Activated CD4-positive, alpha-beta memory T cell treated with anti-CD3 and anti-CD28 coated beads for 36 hours (primary cell): ENCODE results near the gene SNRPD3. TPM values are rescaled to one million over a fixed set of nuclear protein-coding genes. Genes with fewer than 3 reads are reported as not detected.
"Not testable (repeated sequence)": the region's sequence is repeated elsewhere in the genome, so short reads cannot be mapped to it uniquely, and the experiment has no call there.

Experiments used
- CTCF ChIA-PET: fragments of 350-600 bp; sonication (Branson Sonifier 250); formaldehyde crosslinking; loops from one replicate; lab custom pipeline; 2021; ENCODE audit warnings: antibody characterized with exemption, inconsistent platforms; lab: Charles Lee
- POLR2A ChIA-PET: fragments of 350-600 bp; sonication (Branson Sonifier 250); formaldehyde crosslinking; loops from one replicate; lab custom pipeline; 2021; ENCODE audit warnings: antibody characterized with exemption; lab: Charles Lee
- DNase-seq: peaks from one replicate; pipeline ENCODE4 v3.0.0-alpha.2; 2020
- H3K27ac Mint-ChIP-seq: one replicate; pipeline ENCODE4 v1.8.0; 2021; ENCODE audit warnings: mixed read lengths
- H3K27me3 Mint-ChIP-seq: one replicate; pipeline ENCODE4 v1.8.0; 2021; ENCODE audit warnings: mixed read lengths
- H3K36me3 Mint-ChIP-seq: one replicate; pipeline ENCODE4 v1.8.0; 2021; ENCODE audit warnings: mixed read lengths
- H3K4me1 Mint-ChIP-seq: one replicate; pipeline ENCODE4 v1.8.0; 2021; ENCODE audit warnings: low read depth, mixed read lengths
- H3K4me3 Mint-ChIP-seq: one replicate; pipeline ENCODE4 v1.8.0; 2021; ENCODE audit warnings: mild to moderate bottlenecking, mixed read lengths
- H3K9me3 Mint-ChIP-seq: one replicate; pipeline ENCODE4 v1.8.0; 2021; ENCODE audit warnings: mixed read lengths
- intact Hi-C: fragments of 100-400 bp; cut with micrococcal nuclease; formaldehyde crosslinking; loops from one replicate; pipeline ENCODE4 v1.15.1; 2023
- total RNA-seq, 2 experiments: library from RNA; stranded (reverse); gene quantifications; one replicate each; pipeline ENCODE4 v1.2.3, GENCODE V29; 2021

SNRPD3 gene
- total RNA-seq, 2 experiments from 2014 or later = 131 TPM

DNA sequence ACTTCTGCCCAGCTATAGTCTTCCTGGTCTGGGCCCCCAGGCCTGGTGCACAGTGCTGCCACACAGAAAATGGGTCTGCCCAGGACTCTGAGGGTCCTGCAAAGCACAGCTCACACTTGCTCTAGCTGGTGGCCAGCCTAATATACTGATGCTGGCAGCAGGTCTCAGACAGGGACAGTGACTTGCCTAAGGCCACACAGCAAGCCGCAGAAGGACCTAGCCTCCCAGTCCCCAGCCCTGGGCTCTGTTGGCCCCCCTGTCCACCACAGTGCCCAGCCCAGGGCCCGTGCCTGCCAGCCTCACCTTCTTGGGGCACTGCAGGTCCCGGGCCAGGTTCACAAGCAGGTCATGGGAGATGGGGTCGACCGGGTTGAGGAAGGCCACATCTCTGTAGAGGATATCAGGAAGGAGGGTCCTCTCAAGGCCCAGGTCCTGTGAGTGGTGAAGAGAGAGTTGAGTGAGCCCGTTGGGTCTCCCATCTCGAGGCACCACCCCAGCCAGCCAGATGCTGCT, 33.8 kb downstream of the SNRPD3 start:
- H3K27me3 Mint-ChIP-seq = peaks cover 6% of the 10 kb centered on the region
- CTCF ChIA-PET = no interaction called here
- POLR2A ChIA-PET = no interaction called here
- no peak for DNase-seq
- no peak overlapping the region for H3K27ac Mint-ChIP-seq
- no peaks in the 10 kb centered on the region for H3K9me3 Mint-ChIP-seq
- intact Hi-C loops = no loop called here
- H3K4me3 Mint-ChIP-seq = no peak overlapping the region
- no peaks in the 10 kb centered on the region for H3K36me3 Mint-ChIP-seq
- peaks cover 2% of the 10 kb centered on the region for H3K4me1 Mint-ChIP-seq

DNA sequence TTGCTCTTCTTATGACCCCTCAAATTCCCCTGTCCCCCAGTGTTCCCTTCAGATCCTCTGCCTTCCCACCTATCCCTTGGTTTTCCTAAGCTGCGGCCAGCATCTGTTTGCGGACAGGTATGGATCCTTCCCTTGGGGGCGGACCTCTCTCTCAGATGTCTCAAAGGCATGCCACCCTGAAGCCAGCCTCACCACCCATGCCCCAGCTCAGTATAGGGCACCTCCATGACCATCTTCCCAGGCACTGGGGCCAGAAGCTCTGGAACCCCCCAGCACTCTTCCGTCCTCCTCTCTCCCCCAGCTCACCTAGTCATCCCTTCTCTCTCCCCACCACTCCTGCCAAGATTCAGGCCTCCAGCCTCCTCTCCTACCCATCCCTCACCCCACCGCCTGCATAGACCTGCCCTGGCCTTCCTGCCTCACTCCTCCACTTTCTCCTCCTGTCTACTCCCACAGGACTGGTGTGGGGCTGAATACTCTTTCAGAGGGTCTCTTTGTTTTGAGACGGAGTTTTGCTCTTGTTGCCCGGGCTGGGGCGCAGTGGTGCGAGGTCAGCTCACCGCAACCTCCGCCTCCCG, 34.9 kb downstream of the SNRPD3 start:
- Mint-ChIP-seq H3K27me3 (peaks cover 6% of the 10 kb centered on the region), H3K4me1 (peaks cover 2% of the 10 kb centered on the region), H3K9me3 (no peaks in the 10 kb centered on the region), H3K36me3 (no peaks in the 10 kb centered on the region), H3K27ac (no peak overlapping the region), H3K4me3 (no peak overlapping the region)
- intact Hi-C loops = no loop called here
- POLR2A ChIA-PET = no interaction called here
- CTCF ChIA-PET = interaction anchor here (1.0 kb wide), 1 partner anchor 360 kb away, joined by 3 read pairs; no protein-coding TSS in a partner anchor
- no peak for DNase-seq

DNA sequence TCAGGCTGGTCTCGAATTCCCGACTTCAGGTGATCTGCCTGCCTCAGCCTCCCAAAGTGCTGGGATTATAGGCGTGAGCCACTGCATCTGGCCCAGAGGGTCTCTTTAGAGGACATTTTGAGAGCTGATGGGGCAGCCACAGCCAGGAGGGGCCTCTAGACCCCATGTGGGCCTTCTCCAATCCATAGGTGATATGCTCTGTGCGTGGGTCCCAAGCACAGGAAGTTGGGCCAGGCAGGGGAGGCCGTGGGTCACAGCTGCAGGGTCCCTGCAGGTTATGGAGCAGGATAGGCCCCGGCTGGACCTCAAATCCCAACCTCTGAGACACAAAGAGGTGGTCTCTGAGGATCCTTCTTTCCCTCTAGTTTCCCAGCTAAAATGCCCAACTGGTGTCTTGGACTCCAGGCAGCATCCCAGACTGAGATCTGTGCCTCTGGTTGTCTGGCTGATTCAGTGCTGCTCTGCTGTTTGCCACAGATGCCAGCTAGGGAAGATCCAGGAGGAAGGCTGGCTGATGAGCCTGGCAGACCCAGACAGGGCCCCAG, 35.6 kb downstream of the SNRPD3 start:
- Mint-ChIP-seq H3K36me3 (no peaks in the 10 kb centered on the region), H3K4me3 (no peak overlapping the region), H3K4me1 (peaks cover 2% of the 10 kb centered on the region), H3K27ac (no peak overlapping the region), H3K9me3 (no peaks in the 10 kb centered on the region), H3K27me3 (peaks cover 6% of the 10 kb centered on the region)
- intact Hi-C loops = no loop called here
- DNase-seq = no peak
- POLR2A ChIA-PET = no interaction called here
- CTCF ChIA-PET = interaction anchor here (1.0 kb wide), 1 partner anchor 360 kb away, joined by 3 read pairs; no protein-coding TSS in a partner anchor

DNA sequence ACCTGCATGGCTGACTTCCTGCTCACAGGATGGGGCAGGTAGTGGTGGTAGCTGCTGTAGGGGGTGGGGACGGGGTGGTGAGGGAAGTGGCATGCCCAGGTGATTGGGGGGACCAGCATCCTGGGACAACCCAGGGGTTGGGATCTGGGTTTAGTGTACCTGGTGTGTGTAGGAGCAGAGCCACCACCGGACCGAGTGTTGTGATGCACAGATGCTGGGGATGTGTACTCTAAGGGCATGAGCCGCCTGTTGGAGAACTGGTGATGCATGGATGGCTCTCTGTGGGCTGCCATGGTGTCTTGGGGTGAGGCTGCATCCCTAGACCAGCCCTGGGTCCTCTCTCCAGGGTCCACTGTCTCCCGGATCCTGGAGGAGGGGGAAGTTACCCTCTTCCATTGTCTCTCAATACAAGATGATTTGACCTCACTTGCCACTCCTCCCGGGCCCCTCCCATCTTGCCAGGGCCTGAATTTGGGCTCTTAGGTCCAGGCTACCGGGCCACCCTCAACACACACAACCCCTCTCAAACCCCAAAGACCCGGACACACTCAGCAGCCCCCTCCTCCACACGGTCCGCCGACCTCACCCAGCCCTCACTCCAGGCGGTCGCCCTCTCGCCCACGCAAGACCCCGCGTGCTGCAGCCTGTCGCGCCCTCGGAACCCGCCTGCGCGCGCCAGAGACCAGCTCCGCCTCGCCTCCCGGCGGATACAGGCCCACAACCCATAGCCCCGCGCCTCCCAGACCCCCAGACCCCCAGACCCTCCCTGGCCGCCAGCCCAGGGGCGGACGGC, 36.5 kb downstream of the SNRPD3 start:
- ChIA-PET CTCF (interaction anchor here (1.0 kb wide), 1 partner anchor 361 kb away, joined by 3 read pairs; no protein-coding TSS in a partner anchor), POLR2A (no interaction called here)
- intact Hi-C loops = no loop called here
- Mint-ChIP-seq H3K4me1 (peaks cover 2% of the 10 kb centered on the region), H3K27ac (no peak overlapping the region), H3K27me3 (peaks cover 6% of the 10 kb centered on the region), H3K9me3 (no peaks in the 10 kb centered on the region), H3K4me3 (peak overlapping the region; percentile 73), H3K36me3 (no peaks in the 10 kb centered on the region)
- no peak for DNase-seq

DNA sequence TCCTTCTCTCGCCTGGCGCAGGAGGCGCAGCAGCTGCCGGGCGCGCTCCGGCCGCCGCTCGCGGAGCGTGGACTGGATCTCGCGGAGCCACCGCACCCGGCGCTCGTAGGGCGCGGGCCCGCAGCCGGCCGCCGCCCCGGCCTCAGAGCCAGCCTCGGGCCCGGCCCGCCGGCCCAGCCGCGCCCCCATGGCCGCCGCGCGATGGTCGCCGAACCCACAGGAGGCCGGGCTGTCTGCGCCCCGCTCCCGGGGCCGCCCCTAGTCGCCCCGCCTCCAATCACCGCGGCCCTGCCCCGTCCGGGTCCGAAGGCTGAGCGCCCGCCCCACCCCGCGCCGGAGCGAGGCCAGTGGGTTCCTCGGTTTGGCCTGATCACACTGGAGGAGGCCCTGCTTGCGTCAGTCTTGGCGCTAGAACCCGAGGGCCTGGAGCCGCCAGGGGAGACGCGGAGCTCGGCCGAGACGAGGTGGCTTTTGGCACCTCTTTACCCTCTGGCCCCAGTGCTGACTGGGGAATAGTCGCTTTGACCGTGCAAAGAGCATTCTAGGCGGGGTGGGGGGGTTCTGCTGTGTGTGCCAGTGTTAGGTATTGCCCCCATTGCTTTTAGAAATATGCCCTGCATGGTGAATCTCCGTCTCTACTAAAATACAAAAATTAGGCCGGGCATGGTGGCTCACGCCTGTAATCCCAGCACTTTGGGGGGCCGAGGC, 37.2 kb downstream of the SNRPD3 start, which contains the start of gene LRRC75B:
LRRC75B (minus strand) TSS at position 223 of the 708 bp plus-strand sequence; CDS start at position 189, 34 bp downstream.
- Mint-ChIP-seq H3K9me3 (no peaks in the 10 kb centered on the region), H3K27ac (no peak within 1 kb of the TSS), H3K4me1 (peaks cover 2% of the 10 kb centered on the region), H3K36me3 (no peaks in the 10 kb centered on the region), H3K27me3 (peaks cover 6% of the 10 kb centered on the region), H3K4me3 (peak within 1 kb of the TSS; percentile 73)
- DNase-seq = peak; percentile 49
- ChIA-PET POLR2A (no interaction called here), CTCF (no interaction called here)
- intact Hi-C loops = no loop called here

DNA sequence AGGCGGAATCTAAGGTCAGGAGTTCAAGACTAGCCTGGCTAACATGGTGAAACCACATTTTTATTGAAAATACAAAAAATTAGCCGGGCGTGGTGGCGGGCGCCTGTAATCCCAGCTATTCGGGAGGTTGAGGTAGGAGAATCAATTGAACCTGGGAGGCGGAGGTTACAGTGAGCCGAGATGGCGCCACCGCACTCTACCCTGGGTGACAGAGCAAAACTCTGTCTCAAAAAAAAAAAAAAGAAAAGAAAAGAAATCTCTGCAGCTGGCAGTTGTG, 37.7 kb downstream of the SNRPD3 start:
- H3K4me3 Mint-ChIP-seq = peak overlapping the region; percentile 20
- intact Hi-C loops, CTCF ChIA-PET, POLR2A ChIA-PET, DNase-seq, H3K27ac Mint-ChIP-seq, H3K36me3 Mint-ChIP-seq, H3K9me3 Mint-ChIP-seq, H3K4me1 Mint-ChIP-seq, H3K27me3 Mint-ChIP-seq: not testable (repeated sequence)

DNA sequence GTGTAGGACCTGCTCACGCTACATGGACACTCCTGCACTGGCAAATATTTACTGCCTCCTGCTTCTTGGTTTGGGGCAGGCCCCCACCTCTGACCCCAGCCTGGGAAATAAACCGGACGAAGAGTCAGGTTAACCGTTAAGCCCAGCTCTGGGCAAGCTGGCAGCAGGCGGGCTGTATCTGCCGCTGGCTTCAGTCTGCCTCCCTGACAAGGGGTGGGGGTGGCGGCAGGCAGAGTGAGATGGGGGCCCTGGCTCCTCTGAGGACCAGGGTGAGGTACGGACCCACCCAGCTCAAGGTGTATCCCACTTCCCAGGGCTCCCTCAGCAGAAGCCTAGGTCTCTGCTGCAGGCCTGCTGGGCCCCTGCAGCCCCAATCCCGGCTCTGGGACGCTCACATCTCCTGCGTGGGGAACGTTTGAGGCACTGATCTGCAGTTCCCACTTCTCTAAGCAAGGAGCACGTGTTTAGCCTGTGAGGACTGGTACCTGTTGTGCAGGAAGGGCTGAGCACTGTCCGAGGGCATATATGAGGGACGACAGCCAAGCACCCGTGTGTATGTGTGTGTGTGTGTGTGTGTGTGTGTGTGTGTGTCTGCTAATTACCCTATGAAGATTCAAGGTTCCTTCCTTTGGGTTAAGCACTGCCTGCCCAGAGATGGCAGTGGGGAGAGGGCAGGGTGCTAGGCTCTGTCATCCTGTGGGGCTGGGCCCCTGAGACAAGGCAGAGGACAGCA, 38.2 kb downstream of the SNRPD3 start:
- peaks cover 2% of the 10 kb centered on the region for H3K4me1 Mint-ChIP-seq
- H3K27ac Mint-ChIP-seq = no peak overlapping the region
- POLR2A ChIA-PET = no interaction called here
- H3K27me3 Mint-ChIP-seq = peaks cover 6% of the 10 kb centered on the region
- CTCF ChIA-PET = no interaction called here
- no peak for DNase-seq
- H3K36me3 Mint-ChIP-seq = no peaks in the 10 kb centered on the region
- intact Hi-C loops = no loop called here
- no peak overlapping the region for H3K4me3 Mint-ChIP-seq
- H3K9me3 Mint-ChIP-seq = no peaks in the 10 kb centered on the region

DNA sequence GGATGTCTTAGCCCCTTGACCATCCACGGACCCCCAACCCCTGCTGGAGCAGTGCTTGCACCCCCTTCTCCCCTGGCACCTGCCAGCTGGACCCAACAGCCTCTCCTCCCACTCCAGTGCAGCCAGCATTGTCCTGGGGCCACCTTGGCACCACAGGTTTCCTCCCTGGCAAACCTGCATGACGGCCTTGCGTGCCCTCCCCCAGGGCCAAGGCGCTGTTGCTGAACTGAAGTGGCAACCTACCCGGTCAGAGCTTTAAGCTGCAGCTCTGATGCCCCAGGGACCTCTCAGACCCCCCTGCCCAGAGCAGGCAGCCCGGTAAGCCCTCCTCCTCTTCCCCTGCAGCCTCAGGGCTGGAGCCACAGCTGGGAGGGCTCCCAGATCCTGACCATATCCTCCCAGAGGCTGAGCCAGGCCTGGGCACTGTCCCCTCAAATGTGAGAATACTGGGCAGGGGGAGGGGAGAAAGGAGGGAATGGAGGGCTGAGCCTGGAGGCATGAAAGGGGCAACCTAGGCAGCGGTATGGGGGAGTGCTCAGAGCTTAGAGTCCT, 38.8 kb downstream of the SNRPD3 start:
- POLR2A ChIA-PET = no interaction called here
- no peak for DNase-seq
- Mint-ChIP-seq H3K9me3 (no peaks in the 10 kb centered on the region), H3K27ac (no peak overlapping the region), H3K36me3 (no peaks in the 10 kb centered on the region), H3K4me3 (no peak overlapping the region), H3K4me1 (peaks cover 2% of the 10 kb centered on the region), H3K27me3 (peaks cover 6% of the 10 kb centered on the region)
- intact Hi-C loops = loop anchor here (5.0 kb wide), 1 partner anchor 37 kb away; the partner anchor contains the start of genes GUCD1 and SNRPD3
- CTCF ChIA-PET = no interaction called here

DNA sequence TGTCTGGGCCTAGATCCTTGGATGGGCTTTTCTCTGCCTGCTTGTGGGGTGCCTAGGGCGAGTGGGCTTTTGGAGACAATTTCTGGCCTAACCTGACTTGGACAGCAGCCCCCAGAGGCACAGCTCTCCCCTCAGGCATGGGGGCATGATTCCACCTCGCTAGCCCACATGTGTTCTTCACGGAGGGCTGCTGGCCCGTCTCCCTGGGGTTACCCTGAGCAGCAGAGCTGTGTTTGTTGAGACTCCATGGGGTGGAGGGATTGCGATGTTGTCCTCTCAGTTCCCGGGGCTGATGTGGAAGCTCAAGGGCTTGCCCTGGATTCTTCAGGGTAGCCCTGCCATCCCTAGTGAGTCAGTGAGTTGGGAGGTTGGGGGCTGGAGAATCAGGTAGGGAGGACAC, 39.4 kb downstream of the SNRPD3 start:
- intact Hi-C loops = loop anchor here (5.0 kb wide), 1 partner anchor 38 kb away; the partner anchor contains the start of genes GUCD1 and SNRPD3
- no peak overlapping the region for H3K27ac Mint-ChIP-seq
- DNase-seq = no peak
- POLR2A ChIA-PET = interaction anchor here (0.6 kb wide), 1 partner anchor 21 kb away, joined by 3 read pairs; no protein-coding TSS in a partner anchor
- CTCF ChIA-PET = no interaction called here
- peaks cover 6% of the 10 kb centered on the region for H3K27me3 Mint-ChIP-seq
- H3K4me3 Mint-ChIP-seq = no peak overlapping the region
- H3K4me1 Mint-ChIP-seq = peaks cover 2% of the 10 kb centered on the region
- H3K36me3 Mint-ChIP-seq = no peaks in the 10 kb centered on the region
- H3K9me3 Mint-ChIP-seq = no peaks in the 10 kb centered on the region

DNA sequence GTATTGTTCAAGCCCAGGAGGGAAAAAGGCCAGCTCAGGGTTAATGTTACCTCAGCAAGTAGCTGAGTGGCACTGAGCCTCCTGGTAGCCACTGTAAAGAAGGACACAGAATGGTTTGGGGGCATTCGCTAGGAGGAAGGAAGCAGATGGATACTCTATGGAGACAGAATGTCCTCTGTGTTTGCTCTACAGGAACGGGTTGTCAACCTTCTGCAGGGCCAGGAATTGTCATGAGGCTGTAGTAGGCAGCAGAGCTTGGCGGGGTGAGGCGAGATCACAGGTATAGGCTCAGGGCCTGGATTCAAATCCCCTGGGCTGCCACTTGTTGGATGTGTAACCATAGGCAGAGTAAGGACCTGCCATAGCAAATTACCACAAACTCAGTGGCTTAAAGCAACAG, 40.1 kb downstream of the SNRPD3 start:
- Mint-ChIP-seq H3K27me3 (peaks cover 6% of the 10 kb centered on the region), H3K27ac (no peak overlapping the region), H3K4me3 (no peak overlapping the region), H3K9me3 (no peaks in the 10 kb centered on the region), H3K36me3 (no peaks in the 10 kb centered on the region), H3K4me1 (peaks cover 2% of the 10 kb centered on the region)
- no peak for DNase-seq
- ChIA-PET CTCF (no interaction called here), POLR2A (interaction anchor here (0.6 kb wide), 1 partner anchor 21 kb away, joined by 3 read pairs; no protein-coding TSS in a partner anchor)
- intact Hi-C loops = loop anchor here (5.0 kb wide), 1 partner anchor 39 kb away; the partner anchor contains the start of genes GUCD1 and SNRPD3

DNA sequence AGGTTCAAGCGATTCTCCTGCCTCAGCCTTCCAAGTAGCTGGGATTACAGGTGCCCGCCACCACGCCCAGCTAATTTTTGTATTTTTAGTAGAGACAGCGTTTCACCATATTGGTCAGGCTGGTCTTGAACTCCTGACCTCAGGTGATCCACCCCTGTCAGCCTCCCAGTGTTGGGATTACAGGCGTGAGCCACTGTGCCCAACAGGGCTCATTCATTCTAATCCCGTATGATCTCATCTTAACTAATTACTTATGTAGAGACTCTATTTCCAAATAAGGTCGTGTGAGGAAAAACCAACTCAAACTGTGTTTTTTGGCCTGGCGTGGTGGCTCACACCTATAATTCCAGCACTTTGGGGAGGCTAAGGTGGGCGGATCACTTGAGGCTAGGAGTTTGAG, 41.3 kb downstream of the SNRPD3 start:
- CTCF ChIA-PET = not testable (repeated sequence)

More for the DNA sequence above, 41.3 kb downstream of the SNRPD3 start:
- POLR2A ChIA-PET, H3K4me1 Mint-ChIP-seq, H3K4me3 Mint-ChIP-seq, H3K36me3 Mint-ChIP-seq, H3K27ac Mint-ChIP-seq, H3K9me3 Mint-ChIP-seq, H3K27me3 Mint-ChIP-seq, DNase-seq: not testable (repeated sequence)
- intact Hi-C loops = loop anchor here (5.0 kb wide), 1 partner anchor 40 kb away; the partner anchor contains the start of genes GUCD1 and SNRPD3
